ENCODE measurements around the gene IL1RAPL1. TPM values are rescaled to one million over a fixed set of nuclear protein-coding genes. Genes with fewer than 3 reads are reported as not detected.

IL1RAPL1 gene
- total RNA-seq, 2 experiments from 2014 or later: not detected

DNA sequence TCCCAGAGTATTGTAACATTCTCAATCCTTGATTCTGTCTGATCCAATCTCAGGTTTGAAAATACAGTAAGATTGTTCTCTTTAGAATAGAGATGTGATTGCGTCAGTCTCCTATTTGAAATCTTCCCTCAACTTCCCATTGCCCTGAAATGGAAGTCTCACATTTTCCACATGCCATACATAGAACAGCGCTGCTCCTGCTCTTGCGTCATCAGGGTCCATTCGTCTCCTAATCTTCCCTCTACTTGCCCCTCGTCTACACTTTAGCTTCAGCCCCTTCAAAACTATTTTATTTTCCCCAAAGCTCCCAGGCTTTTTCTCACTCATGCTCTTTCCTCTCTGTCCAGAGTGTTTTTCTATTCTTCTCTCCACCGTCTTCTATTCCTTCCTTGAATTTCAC, 1326.4 kb downstream of the IL1RAPL1 start:
- intact Hi-C loops (cut with micrococcal nuclease): no loop called here
- TF ChIP-seq, protein P1, sequence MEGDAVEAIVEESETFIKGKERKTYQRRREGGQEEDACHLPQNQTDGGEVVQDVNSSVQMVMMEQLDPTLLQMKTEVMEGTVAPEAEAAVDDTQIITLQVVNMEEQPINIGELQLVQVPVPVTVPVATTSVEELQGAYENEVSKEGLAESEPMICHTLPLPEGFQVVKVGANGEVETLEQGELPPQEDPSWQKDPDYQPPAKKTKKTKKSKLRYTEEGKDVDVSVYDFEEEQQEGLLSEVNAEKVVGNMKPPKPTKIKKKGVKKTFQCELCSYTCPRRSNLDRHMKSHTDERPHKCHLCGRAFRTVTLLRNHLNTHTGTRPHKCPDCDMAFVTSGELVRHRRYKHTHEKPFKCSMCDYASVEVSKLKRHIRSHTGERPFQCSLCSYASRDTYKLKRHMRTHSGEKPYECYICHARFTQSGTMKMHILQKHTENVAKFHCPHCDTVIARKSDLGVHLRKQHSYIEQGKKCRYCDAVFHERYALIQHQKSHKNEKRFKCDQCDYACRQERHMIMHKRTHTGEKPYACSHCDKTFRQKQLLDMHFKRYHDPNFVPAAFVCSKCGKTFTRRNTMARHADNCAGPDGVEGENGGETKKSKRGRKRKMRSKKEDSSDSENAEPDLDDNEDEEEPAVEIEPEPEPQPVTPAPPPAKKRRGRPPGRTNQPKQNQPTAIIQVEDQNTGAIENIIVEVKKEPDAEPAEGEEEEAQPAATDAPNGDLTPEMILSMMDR (IDR thresholded peaks at IDR 0.05): no peak
- DNase-seq: no peak
- no peaks in the 10 kb centered on the region for H3K36me3 Mint-ChIP-seq (ENCODE audit: low read depth)
- ChIA-PET CTCF (no interaction called here), POLR2A (no interaction called here)
- no peaks in the 10 kb centered on the region for H3K9me3 Mint-ChIP-seq
- no peaks in the 10 kb centered on the region for H3K4me1 Mint-ChIP-seq (ENCODE audit: low read depth)
- H3K27ac Mint-ChIP-seq: no peak overlapping the region
- ATAC-seq: no peak
- H3K4me3 Mint-ChIP-seq: no peak overlapping the region
- no peaks in the 10 kb centered on the region for H3K27me3 Mint-ChIP-seq

GRCh38 chrX:29922607-29923006, 1335.4 kb downstream of the IL1RAPL1 start:
- no peak for DNase-seq
- H3K9me3 Mint-ChIP-seq: no peaks in the 10 kb centered on the region
- TF ChIP-seq, protein P1 (IDR thresholded peaks at IDR 0.05): no peak
- no peaks in the 10 kb centered on the region for H3K36me3 Mint-ChIP-seq (ENCODE audit: low read depth)
- H3K4me1 Mint-ChIP-seq (ENCODE audit: low read depth): no peaks in the 10 kb centered on the region
- no peak for ATAC-seq
- ChIA-PET CTCF (no interaction called here), POLR2A (no interaction called here)
- no peak overlapping the region for H3K4me3 Mint-ChIP-seq
- no peak overlapping the region for H3K27ac Mint-ChIP-seq
- H3K27me3 Mint-ChIP-seq: no peaks in the 10 kb centered on the region
- intact Hi-C loops (cut with micrococcal nuclease): no loop called here

GRCh38 chrX:29926056-29926455, 1338.8 kb downstream of the IL1RAPL1 start:
- Mint-ChIP-seq H3K4me1 (ENCODE audit: low read depth) (no peaks in the 10 kb centered on the region), H3K27ac (no peak overlapping the region), H3K9me3 (no peaks in the 10 kb centered on the region), H3K4me3 (no peak overlapping the region), H3K27me3 (no peaks in the 10 kb centered on the region), H3K36me3 (ENCODE audit: low read depth) (no peaks in the 10 kb centered on the region)
- DNase-seq: no peak
- ChIA-PET CTCF (no interaction called here), POLR2A (no interaction called here)
- TF ChIP-seq, protein P1 (IDR thresholded peaks at IDR 0.05): no peak
- ATAC-seq: no peak
- intact Hi-C loops (cut with micrococcal nuclease): no loop called here

DNA sequence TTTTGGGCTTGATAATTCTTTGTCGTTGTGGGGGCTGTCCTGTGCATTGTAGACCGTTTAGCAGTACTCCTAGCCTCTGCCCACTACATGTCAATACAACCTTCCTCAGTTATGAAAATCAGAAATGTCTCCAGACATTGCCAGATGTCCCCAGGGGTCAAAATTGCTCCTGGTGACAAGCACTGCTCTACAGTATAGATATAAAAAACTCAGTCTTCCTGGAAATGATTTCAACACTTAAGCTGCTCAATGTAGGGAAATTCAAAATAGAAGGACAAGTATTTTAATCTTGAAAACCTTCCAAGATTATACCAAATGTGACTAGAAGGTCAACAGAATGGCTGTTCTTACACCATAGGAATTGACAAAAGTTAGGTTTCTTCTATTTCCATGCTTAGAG, 1339.4 kb downstream of the IL1RAPL1 start:
- H3K36me3 Mint-ChIP-seq (ENCODE audit: low read depth): no peaks in the 10 kb centered on the region
- intact Hi-C loops (cut with micrococcal nuclease): no loop called here
- CTCF ChIA-PET: no interaction called here
- no peak for DNase-seq
- H3K4me1 Mint-ChIP-seq (ENCODE audit: low read depth): no peaks in the 10 kb centered on the region
- no peaks in the 10 kb centered on the region for H3K27me3 Mint-ChIP-seq
- no peak overlapping the region for H3K27ac Mint-ChIP-seq
- ATAC-seq: no peak
- no peaks in the 10 kb centered on the region for H3K9me3 Mint-ChIP-seq
- POLR2A ChIA-PET: no interaction called here
- no peak overlapping the region for H3K4me3 Mint-ChIP-seq
- TF ChIP-seq, protein P1 (IDR thresholded peaks at IDR 0.05): no peak

DNA sequence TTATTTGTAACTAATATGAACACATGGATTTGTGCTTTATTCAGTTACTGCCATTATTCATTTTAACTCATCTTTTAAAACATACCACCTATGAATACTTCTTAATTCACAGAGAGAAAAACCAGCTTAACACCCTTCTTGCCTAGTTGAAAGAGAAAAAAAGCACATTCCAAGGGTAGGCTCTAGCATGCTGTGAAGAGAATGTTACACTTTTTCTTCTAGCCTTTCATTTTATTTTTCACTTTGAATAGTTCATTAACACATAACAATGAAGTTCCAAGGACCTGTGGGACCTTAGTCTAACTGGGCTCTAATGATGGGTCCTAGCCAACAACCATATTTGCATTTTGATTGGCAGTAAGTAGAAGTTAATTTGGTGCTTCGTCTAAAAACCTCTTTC, 1348.2 kb downstream of the IL1RAPL1 start:
- no peak overlapping the region for H3K27ac Mint-ChIP-seq
- H3K36me3 Mint-ChIP-seq (ENCODE audit: low read depth): no peaks in the 10 kb centered on the region
- ATAC-seq (no peak), DNase-seq (no peak)
- H3K4me3 Mint-ChIP-seq: no peak overlapping the region
- no peaks in the 10 kb centered on the region for H3K27me3 Mint-ChIP-seq
- TF ChIP-seq, protein P1 (IDR thresholded peaks at IDR 0.05): no peak
- CTCF ChIA-PET: no interaction called here
- H3K4me1 Mint-ChIP-seq (ENCODE audit: low read depth): no peaks in the 10 kb centered on the region
- H3K9me3 Mint-ChIP-seq: no peaks in the 10 kb centered on the region
- POLR2A ChIA-PET: no interaction called here
- intact Hi-C loops (cut with micrococcal nuclease): no loop called here

All from activated CD8-positive, alpha-beta T cell treated with anti-CD3 and anti-CD28 coated beads for 36 hours (primary cell).